A549 (cell line): Measurements from ENCODE around the gene LASP1NB.
"Not testable (repeated sequence)": the region's sequence is repeated elsewhere in the genome, so short reads cannot be mapped to it uniquely, and the experiment has no call there.

Experiments used
- ATAC-seq, 2 experiments: fragments of 200-7000 bp in 1 of 2; fragments of >200 bp in 1 of 2; cut with Nextera tagmentation in 1 of 2; cut with Tn5 transposase in 1 of 2; 3 replicates each; pipeline versions ENCODE4 v1.8.0 to v1.9.1; 2018 to 2020; ENCODE audit warnings: mild to moderate bottlenecking in 1 of 2, moderate library complexity in 1 of 2
- CTCF ChIA-PET: fragments of 300-600 bp; sonication (Branson Sonifier 250); formaldehyde crosslinking; extraction: SDS; loops from one replicate; lab custom pipeline; 2021; ENCODE audit warnings: antibody characterized with exemption, inconsistent platforms; lab: Yijun Ruan, JAX
- POLR2A ChIA-PET: fragments of 350-600 bp; formaldehyde crosslinking; extraction: SDS; loops from one replicate; lab custom pipeline; 2021; ENCODE audit warnings: antibody characterized with exemption, inconsistent platforms; lab: Yijun Ruan, JAX
- DNase-seq, 2 experiments: peaks; one replicate each; pipeline versions ENCODE4 v3.0.0 to v3.0.0-alpha.2; 2011 to 2016; ENCODE audit warnings: low read depth in 1 of 2, low spot score in 1 of 2
- FAIRE-seq: peaks from 2 replicates; lab custom pipeline; 2011; peaks lifted over from hg19 to GRCh38; lab: Jason Lieb, UNC
- H3K27ac ChIP-seq, 2 experiments: fragments of >200 bp; sonication (Bioruptor Twin); formaldehyde crosslinking; 3 replicates each; pipeline ENCODE4 v1.5.1; 2016 to 2017
- H3K4me1 ChIP-seq: fragments of >200 bp; sonication (Bioruptor Twin); formaldehyde crosslinking; 3 replicates; pipeline ENCODE4 v1.6.1; 2016
- H3K4me2 ChIP-seq: fragments of >200 bp; sonication (Bioruptor Twin); formaldehyde crosslinking; 3 replicates; pipeline ENCODE4 v1.6.1; 2016
- H3K4me3 ChIP-seq: fragments of >200 bp; sonication (Bioruptor Twin); formaldehyde crosslinking; 3 replicates; pipeline ENCODE4 v1.5.1; 2016
- H3K9me3 ChIP-seq: fragments of >200 bp; sonication (Bioruptor Twin); formaldehyde crosslinking; 3 replicates; pipeline ENCODE4 v1.6.1; 2016
- BHLHE40 ChIP-seq: IDR thresholded peaks from 2 replicates; pipeline ENCODE4 v1.6.1; 2012; ENCODE audit warnings: low read depth, low read length, inconsistent platforms
- CEBPB ChIP-seq, 2 experiments: fragments of >200 bp in 1 of 2; sonication (Bioruptor Twin) in 1 of 2; formaldehyde crosslinking in 1 of 2; IDR thresholded peaks; 2 replicates each; pipeline ENCODE4 v1.6.1; 2012 to 2016
- CHD2 ChIP-seq: fragments of 150-350 bp; IDR thresholded peaks from 2 replicates; pipeline ENCODE4 v1.6.1; 2014; ENCODE audit warnings: low read length; ENCODE audit not compliant: partially characterized antibody
- FOSB ChIP-seq: fragments of 250-450 bp; sonication (Bioruptor Pico); IDR thresholded peaks from 2 replicates; pipeline ENCODE4 v1.5.0; 2020; ENCODE audit warnings: mild to moderate bottlenecking, moderate library complexity
- FOSL2 ChIP-seq, 2 experiments: fragments of 450-650 bp in 1 of 2; fragments of >200 bp in 1 of 2; sonication (Bioruptor Twin) in 1 of 2; formaldehyde crosslinking; IDR thresholded peaks; 2 replicates each; pipeline versions ENCODE4 v1.5.0 to v1.6.1; 2016 to 2020; ENCODE audit warnings: mild to moderate bottlenecking in 1 of 2, moderate library complexity in 1 of 2
- GATA3 ChIP-seq: IDR thresholded peaks from 2 replicates; pipeline ENCODE4 v1.6.1; 2012; ENCODE audit warnings: borderline replicate concordance
- HES2 ChIP-seq: fragments of >200 bp; sonication (Bioruptor Twin); formaldehyde crosslinking; IDR thresholded peaks from 2 replicates; pipeline ENCODE4 v1.6.1; 2016
- HEYL ChIP-seq: fragments of 250-450 bp; sonication (Bioruptor Pico); IDR thresholded peaks from 2 replicates; pipeline ENCODE4 v1.8.0; 2021; ENCODE audit warnings: mild to moderate bottlenecking, moderate library complexity
- HMGXB4 ChIP-seq: fragments of 250-450 bp; sonication (Bioruptor Pico); IDR thresholded peaks from 2 replicates; pipeline ENCODE4 v1.5.0; 2021; ENCODE audit warnings: mild to moderate bottlenecking, moderate library complexity, borderline replicate concordance
- JUN ChIP-seq, 2 experiments: fragments of >200 bp; sonication (Bioruptor Twin); formaldehyde crosslinking; IDR thresholded peaks; 2 replicates in 1 of 2; 3 replicates in 1 of 2; pipeline ENCODE4 v1.6.1; 2016 to 2017
- MAX ChIP-seq: IDR thresholded peaks from 2 replicates; pipeline ENCODE4 v1.6.1; 2012
- MYC ChIP-seq: IDR thresholded peaks from 2 replicates; pipeline ENCODE4 v1.6.1; 2012; ENCODE audit warnings: mild to moderate bottlenecking, inconsistent platforms, low read length, improper control_type of control experiment, borderline replicate concordance
- POLR2AphosphoS2 ChIP-seq: conservative IDR thresholded peaks from 2 replicates; pipeline ENCODE4 v1.6.1; 2012; ENCODE audit warnings: low read length, improper control_type of control experiment, inconsistent platforms
- RCOR1 ChIP-seq: fragments of 150-350 bp; IDR thresholded peaks from 2 replicates; pipeline ENCODE4 v1.6.1; 2014; ENCODE audit warnings: antibody characterized with exemption, low read length, low read depth
- RFX5 ChIP-seq: fragments of 450-650 bp; IDR thresholded peaks from 2 replicates; pipeline ENCODE4 v1.7.1; 2014; ENCODE audit warnings: antibody characterized with exemption, mild to moderate bottlenecking, moderate library complexity
- TFCP2L1 ChIP-seq: fragments of 250-450 bp; sonication (Bioruptor Pico); IDR thresholded peaks from 2 replicates; pipeline ENCODE4 v1.5.0; 2021; ENCODE audit warnings: mild to moderate bottlenecking
- ZFP36 ChIP-seq: fragments of 450-650 bp; IDR thresholded peaks from 2 replicates; pipeline ENCODE4 v1.6.1; 2014; ENCODE audit warnings: borderline replicate concordance; ENCODE audit not compliant: partially characterized antibody
- ZSCAN20 ChIP-seq: fragments of 250-450 bp; sonication (Bioruptor Pico); IDR thresholded peaks from 2 replicates; pipeline ENCODE4 v1.8.0; 2022; ENCODE audit warnings: mild to moderate bottlenecking, moderate library complexity
- WGBS: methylation state at CpG from one replicate; pipeline ENCODE4 v1.1.6; 2017; ENCODE audit errors: missing lambda C conversion rate; 5-methylcytosine and 5-hydroxymethylcytosine counted together
- TF ChIP-seq, protein P1 (sequence below): IDR thresholded peaks from 2 replicates; pipeline ENCODE4 v1.6.1; 2012; ENCODE audit warnings: low read depth, borderline replicate concordance
- TF ChIP-seq, protein P2 (sequence below): fragments of 200-600 bp; sonication (generic); IDR thresholded peaks from 2 replicates; pipeline ENCODE4 v1.6.1; 2016; ENCODE audit warnings: antibody characterized with exemption, mild to moderate bottlenecking, moderate library complexity
- TF ChIP-seq, protein P3 (sequence below): fragments of >200 bp; sonication (Bioruptor Twin); formaldehyde crosslinking; IDR thresholded peaks from 3 replicates; pipeline ENCODE4 v1.6.1; 2016

Gene LASP1NB

DNA sequence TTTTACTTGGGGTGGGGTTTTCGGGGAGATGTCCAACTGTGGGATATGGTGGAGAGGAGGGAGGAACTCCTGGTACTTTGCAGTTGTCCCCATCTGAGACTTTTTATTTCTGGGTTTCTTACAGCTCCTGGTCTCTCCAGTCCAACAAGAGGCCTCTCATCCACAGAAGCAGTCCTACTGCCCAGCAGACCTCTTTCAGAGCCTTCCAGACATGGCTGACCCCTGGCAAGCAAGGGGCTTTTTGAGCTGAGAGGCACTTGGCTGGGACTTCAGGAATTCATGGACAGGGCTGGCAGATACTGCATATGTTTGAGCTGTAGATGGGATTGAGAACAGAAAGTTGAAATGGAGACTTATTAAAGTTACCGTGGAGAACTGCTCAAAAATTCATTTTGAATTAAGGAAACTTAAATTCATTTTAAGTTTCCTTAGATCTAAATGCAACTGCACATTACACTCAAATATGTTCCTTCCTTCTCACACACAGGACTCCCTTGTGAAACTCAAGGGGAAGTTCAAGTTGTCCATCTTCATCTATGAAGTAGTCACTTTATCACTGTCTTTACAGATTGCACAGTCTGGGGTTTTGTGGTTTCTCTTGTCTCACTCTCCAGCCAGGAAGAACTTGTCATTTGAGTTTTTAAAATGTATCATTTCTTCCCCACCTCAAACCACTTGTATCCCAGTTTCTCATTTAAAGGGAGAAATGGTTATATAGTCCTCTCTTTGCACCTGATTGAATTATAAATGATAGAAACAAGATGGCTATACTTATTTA is 1.1 kb downstream of the LASP1NB start:
- Histone ChIP-seq H3K9me3 (no peaks in the 10 kb centered on the region), H3K4me1 (peaks cover 11% of the 10 kb centered on the region; the same call in 1 of the 3 replicates), H3K4me2 (no peak overlapping the region), H3K27ac (no peak overlapping the region)
- ATAC-seq (no peak), FAIRE-seq (no peak), DNase-seq (no peak)
- CTCF ChIA-PET = interaction anchor here (1.1 to 3.6 kb wide), 3 partner anchors 9 to 248 kb away, joined by 3 to 13 read pairs (median 6); no protein-coding TSS in a partner anchor
- no peak for TF ChIP-seq POLR2AphosphoS2
- TF ChIP-seq HES2 = no peak
- no peak for TF ChIP-seq FOSB (CRISPR knock-in tag)
- no peak for TF ChIP-seq RFX5
- TF ChIP-seq ZFP36 = no peak
- TF ChIP-seq ZSCAN20 (CRISPR knock-in tag) = no peak
- TF ChIP-seq, protein P1, sequence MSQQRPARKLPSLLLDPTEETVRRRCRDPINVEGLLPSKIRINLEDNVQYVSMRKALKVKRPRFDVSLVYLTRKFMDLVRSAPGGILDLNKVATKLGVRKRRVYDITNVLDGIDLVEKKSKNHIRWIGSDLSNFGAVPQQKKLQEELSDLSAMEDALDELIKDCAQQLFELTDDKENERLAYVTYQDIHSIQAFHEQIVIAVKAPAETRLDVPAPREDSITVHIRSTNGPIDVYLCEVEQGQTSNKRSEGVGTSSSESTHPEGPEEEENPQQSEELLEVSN = no peak
- TF ChIP-seq HEYL (CRISPR knock-in tag) = no peak
- TF ChIP-seq TFCP2L1 (CRISPR knock-in tag) = no peak
- TF ChIP-seq MYC = no peak
- TF ChIP-seq CHD2 = no peak
- no peak for TF ChIP-seq MAX
- no peak for TF ChIP-seq GATA3
- no peak for TF ChIP-seq BHLHE40
- no peak for TF ChIP-seq JUN (IDR thresholded peaks at IDR 0.05)
- TF ChIP-seq, all 56 proteins: peak for 0
- H3K4me3 ChIP-seq = no peak overlapping the region
- 89% methylated on average over 2 of the region's 2 CpGs for WGBS
- POLR2A ChIA-PET = no interaction called here

DNA sequence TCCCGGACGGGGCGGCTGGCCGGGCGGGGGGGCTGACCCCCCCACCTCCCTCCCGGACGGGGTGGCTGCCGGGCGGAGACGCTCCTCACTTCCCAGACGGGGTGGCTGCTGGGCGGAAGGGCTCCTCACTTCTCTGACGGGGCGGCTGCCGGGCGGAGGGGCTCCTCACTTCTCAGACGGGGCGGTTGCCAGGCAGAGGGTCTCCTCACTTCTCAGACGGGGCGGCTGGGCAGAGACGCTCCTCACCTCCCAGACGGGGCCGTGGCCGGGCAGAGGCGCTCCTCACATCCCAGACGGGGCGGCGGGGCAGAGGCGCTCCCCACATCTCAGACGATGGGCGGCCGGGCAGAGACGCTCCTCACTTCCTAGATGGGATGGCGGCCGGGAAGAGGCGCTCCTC is 5.4 kb downstream of the LASP1NB start:
- 100% methylated on average over 2 of the region's 36 CpGs for WGBS
- H3K9me3 ChIP-seq, H3K4me3 ChIP-seq, DNase-seq, H3K4me1 ChIP-seq, H3K27ac ChIP-seq, ATAC-seq, H3K4me2 ChIP-seq, CTCF ChIA-PET, POLR2A ChIA-PET, FAIRE-seq: not testable (repeated sequence)

DNA sequence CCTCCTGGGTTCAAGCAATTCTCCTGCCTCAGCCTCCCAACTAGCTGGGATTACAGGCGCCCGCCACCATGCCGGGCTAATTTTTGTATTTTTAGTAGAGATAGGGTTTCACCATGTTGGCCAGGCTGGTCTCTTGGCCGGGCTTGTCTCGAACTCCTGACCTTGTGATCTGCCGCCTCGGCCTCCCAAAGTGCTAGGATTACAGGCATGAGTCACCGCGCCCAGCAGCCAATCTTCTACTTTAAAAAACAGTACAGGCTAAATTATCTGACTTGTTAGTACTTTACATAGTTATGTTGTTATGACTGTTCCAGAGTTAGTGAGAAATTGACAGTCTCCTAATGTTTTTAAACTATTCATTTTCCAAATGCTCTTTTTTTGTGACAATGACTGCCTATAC is 8.5 kb downstream of the LASP1NB start:
- H3K4me3 ChIP-seq; H3K9me3 ChIP-seq; H3K27ac ChIP-seq; H3K4me2 ChIP-seq; FAIRE-seq; H3K4me1 ChIP-seq; POLR2A ChIA-PET; DNase-seq; ATAC-seq; TF ChIP-seq FOSL2 (IDR thresholded peaks at IDR 0.05): not testable (repeated sequence)
- TF ChIP-seq FOSL2 (CRISPR knock-in tag; IDR thresholded peaks at IDR 0.05) = peak; percentile 47; the same call in 1 of the 2 replicates
- CTCF ChIA-PET = interaction anchor here (1.4 kb wide), 1 partner anchor 10 kb away, joined by 7 read pairs; no protein-coding TSS in a partner anchor
- WGBS = 73% methylated on average over 9 of the region's 9 CpGs

DNA sequence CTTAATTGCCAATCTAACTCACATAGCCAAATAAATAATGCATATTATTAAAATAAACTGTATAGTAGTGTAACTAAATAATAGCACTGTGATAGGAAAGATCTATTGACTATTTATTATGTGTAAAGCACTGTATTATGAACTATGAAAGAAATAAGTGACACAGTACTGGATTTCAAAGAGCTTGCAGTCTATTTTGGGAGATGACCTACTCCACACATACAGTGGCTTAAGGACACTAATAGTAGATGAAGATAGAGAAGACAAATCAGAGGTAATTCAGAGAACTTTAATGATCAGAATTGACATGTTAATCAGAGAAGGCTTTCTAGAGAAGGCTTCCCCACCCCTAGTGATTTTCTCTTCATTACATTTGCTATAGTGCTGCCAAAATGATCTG is 14.6 kb downstream of the LASP1NB start:
- no peak overlapping the region for H3K4me2 ChIP-seq
- H3K9me3 ChIP-seq = no peaks in the 10 kb centered on the region
- H3K4me1 ChIP-seq = no peaks in the 10 kb centered on the region
- H3K4me3 ChIP-seq = no peak overlapping the region
- no peak overlapping the region for H3K27ac ChIP-seq
- ChIA-PET CTCF (interaction anchor here (1.0 to 1.7 kb wide), 4 partner anchors 10 to 183 kb away, joined by 3 to 7 read pairs (median 4); no protein-coding TSS in a partner anchor), POLR2A (no interaction called here)
- ATAC-seq (no peak), FAIRE-seq (no peak), DNase-seq (no peak)
- TF ChIP-seq FOSL2 (IDR thresholded peaks at IDR 0.05) = no peak
- TF ChIP-seq FOSL2 (CRISPR knock-in tag; IDR thresholded peaks at IDR 0.05) = no peak
- no peak for TF ChIP-seq RCOR1
- no peak for TF ChIP-seq CEBPB (IDR thresholded peaks at IDR 0.05)
- TF ChIP-seq, protein P2, sequence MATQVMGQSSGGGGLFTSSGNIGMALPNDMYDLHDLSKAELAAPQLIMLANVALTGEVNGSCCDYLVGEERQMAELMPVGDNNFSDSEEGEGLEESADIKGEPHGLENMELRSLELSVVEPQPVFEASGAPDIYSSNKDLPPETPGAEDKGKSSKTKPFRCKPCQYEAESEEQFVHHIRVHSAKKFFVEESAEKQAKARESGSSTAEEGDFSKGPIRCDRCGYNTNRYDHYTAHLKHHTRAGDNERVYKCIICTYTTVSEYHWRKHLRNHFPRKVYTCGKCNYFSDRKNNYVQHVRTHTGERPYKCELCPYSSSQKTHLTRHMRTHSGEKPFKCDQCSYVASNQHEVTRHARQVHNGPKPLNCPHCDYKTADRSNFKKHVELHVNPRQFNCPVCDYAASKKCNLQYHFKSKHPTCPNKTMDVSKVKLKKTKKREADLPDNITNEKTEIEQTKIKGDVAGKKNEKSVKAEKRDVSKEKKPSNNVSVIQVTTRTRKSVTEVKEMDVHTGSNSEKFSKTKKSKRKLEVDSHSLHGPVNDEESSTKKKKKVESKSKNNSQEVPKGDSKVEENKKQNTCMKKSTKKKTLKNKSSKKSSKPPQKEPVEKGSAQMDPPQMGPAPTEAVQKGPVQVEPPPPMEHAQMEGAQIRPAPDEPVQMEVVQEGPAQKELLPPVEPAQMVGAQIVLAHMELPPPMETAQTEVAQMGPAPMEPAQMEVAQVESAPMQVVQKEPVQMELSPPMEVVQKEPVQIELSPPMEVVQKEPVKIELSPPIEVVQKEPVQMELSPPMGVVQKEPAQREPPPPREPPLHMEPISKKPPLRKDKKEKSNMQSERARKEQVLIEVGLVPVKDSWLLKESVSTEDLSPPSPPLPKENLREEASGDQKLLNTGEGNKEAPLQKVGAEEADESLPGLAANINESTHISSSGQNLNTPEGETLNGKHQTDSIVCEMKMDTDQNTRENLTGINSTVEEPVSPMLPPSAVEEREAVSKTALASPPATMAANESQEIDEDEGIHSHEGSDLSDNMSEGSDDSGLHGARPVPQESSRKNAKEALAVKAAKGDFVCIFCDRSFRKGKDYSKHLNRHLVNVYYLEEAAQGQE = no peak
- TF ChIP-seq, protein P3, sequence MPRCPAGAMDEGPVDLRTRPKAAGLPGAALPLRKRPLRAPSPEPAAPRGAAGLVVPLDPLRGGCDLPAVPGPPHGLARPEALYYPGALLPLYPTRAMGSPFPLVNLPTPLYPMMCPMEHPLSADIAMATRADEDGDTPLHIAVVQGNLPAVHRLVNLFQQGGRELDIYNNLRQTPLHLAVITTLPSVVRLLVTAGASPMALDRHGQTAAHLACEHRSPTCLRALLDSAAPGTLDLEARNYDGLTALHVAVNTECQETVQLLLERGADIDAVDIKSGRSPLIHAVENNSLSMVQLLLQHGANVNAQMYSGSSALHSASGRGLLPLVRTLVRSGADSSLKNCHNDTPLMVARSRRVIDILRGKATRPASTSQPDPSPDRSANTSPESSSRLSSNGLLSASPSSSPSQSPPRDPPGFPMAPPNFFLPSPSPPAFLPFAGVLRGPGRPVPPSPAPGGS = no peak
- no peak for TF ChIP-seq HMGXB4 (CRISPR knock-in tag)
